HG02981 (cell line): Measurements from ENCODE around the gene JAG2.

Experiments
- ATAC-seq: cut with Tn5 transposase; IDR thresholded peaks from one replicate; pipeline ENCODE4 v1.9.1; 2021; ENCODE audit warnings: mild to moderate bottlenecking, moderate library complexity; ENCODE audit not compliant: unreplicated experiment

Gene JAG2

DNA sequence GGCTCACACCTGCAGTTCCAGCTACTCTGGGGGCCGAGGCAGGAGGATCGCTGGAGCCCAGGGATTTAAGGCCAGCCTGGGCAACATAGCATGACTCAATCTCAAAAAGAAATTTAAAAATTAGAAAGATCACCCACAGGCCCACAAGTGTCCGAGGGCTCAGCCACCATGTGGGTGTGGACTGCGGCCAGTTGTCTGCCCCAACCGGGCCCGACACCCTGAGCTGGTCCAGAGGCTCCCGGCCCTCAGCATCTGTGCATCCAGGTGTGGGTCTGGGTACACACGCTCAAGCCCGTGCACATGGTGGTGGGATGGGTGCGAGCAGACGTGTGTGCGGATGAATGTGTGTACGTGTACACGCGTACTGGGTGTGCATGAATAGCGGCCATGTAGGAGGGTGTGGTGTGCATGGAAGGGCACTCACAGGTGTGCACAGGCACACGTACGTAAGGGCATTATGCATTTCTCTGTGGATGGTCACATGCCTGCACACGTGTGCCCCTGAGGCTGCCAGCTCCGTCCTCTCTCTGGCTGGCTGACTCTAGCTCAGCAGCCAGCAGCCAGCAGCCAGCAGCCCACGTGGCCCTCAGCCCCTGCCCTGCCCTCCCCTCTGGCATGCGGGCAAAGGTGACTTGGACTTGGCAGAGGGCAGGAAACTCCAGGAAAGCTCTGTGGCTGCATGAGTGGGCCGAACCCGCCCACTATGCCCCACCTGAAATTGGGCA, 35.8 kb upstream of the JAG2 start:
- ATAC-seq, result no peak

DNA sequence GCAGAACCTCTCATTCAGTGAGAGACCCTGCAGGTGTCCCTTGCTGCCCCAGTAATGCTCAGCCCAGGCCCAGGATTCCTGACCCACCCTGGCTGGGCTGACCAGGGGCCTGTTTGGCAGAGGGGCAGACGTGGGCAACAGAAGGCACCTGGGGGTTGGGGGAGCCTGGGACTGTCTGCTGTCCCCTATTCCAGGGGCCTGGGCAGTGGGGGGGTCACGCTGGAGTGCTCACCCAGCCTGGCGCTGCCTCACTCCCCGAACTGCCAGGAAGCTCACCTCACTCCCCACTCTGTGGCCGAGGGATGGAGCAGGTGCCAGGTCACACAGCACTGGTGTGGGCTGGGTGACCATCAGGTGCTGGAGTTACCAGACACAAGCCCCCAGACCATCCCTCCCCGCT, 35.1 kb upstream of the JAG2 start:
- ATAC-seq, result no peak

DNA sequence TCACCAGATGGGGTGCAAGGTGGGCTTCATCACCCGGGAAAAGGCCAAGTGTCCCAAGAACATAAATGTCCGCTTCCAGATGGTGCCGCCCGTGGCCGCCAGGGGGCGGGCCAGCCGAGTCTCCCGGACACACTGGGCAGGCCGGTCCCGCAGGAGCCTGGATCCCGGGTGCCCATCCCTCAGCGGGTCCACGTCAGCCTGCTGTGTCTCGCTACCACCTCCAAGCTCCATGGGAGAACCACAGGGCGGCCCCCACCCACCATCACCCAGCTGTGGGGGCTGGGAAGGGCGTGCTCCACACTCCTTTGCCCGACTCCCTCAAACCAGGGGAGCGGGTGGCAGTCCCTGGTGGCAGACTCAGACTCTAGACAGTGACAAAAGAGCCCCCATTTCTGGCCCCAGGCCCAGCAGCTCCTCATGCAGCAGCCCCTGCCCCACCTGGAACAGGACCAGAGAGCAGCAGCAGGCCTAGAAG, 34.5 kb upstream of the JAG2 start:
- no peak for ATAC-seq

DNA sequence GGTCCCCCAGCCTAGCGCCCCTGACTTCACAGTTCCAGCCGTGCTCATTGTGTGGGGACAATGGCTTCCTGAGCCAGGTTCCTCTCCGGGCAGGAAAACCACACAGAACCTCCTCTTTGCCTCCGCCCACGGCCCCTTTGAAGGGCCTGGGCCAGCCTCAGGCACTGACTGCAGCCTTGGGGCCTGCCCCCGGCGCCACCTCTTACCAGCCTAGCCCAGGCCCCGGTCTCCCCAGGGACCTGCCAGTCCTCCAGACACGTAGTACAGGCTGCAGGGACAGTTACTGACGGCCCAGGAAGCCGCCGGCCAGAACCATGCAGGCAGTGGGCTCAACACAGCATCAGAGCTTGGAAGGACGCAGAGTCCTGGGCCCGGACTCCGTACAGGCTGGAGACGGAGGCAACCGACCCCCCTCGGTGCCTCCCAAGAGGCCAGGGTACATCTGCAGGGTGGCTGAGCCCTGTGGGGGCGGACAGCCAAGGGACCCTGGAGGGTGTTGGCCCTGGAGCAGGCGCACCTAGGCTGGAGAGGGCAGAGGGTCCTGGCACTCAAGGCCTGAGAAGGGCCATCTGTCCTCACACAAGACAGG, 33.4 kb upstream of the JAG2 start:
- no peak for ATAC-seq

DNA sequence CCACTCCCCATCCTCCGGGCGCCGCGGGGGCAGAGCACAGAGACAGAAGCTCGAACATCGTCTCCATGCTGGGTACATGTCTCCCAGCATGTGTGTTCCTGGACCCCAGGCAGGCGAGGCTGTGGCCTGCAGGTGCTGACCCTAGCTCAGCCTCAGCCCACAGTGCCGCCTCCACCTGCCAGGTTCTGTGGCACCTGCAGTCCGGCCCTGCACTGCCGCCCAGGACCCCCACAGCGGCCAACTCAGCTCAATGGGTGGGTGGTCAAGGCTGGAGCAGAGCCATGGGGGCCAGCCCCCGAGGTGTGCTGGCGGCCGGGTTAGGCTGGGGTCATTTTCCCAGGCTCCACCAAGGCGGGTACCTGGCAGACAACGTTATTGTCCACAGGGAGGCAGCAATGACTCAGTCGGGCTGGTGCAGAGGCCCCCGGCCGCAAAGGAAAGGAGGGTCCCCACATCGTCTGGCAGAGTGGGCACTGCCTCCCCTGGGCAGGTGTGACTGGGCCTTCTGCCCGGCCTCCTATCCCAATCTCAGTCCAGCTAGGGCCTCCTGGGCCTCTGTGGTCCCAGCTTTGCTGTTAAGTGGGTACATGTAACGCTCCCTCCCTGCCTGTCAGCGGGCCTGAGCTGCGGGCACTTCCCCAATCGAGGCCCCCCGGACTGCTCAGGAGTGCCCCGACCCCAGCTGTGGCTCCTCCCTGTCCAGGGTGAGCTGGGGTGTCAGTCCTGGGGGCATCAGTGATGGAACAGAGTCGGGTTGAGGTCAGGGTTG, 32.8 kb upstream of the JAG2 start:
- ATAC-seq, result no peak

DNA sequence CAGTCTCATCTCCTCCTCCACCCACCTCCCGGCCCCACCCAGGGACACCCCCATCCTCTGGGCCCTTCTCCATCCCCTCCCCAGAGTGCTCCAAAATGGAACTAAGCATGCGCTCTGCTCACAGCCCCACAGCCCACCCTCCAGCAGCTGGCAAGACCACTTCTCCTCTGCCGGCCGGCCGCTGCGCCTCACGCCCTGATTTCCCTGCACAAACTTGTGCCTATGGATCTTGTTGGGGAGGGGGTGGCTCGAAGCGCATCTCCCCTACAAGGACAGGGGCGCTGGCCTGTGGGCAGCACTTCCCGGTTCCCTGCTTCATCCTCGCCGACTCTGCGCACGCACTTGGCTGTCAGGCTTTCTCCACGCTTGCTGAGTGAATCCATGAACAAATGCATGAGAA, 32.1 kb upstream of the JAG2 start:
- ATAC-seq, result no peak

DNA sequence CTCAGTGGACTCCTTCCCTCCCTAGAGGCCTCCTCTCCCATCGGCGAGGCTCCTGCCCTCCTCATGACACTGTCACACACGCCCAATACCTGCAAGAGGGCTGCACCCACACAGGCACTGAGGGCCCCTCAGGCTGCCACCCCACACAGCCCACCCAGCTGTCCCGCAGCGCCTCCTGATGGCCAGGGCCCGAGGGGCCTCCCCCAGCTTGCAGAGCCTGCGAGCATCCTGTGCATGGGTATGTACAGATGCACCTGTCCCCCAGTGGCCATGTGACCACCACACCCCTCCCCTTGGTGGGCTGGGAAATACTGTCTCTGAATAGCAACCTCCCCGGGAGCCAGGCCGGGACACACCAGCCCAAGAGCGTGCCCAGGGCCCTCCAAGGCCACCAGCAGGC, 31.5 kb upstream of the JAG2 start:
- ATAC-seq, result no peak

DNA sequence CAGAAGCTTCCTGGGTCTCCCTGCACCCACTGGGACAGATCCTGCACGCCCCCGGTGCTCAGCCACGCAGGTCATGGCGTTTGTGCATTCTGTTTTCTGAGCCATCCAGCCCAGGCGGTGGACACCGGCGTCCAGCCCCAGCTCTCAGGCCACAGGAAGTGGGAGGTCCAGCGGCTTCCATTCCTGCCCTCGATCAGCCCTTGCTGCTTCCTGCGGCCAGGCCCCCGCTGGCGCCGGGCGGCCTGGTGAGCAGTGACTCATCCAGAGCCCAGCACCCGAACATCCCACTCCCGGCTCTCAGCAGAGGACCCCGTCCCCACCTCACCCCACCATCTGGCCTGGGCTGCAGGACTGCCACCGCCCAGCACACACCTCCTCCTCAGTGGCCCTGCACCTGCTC, 30.5 kb upstream of the JAG2 start:
- ATAC-seq, result no peak

DNA sequence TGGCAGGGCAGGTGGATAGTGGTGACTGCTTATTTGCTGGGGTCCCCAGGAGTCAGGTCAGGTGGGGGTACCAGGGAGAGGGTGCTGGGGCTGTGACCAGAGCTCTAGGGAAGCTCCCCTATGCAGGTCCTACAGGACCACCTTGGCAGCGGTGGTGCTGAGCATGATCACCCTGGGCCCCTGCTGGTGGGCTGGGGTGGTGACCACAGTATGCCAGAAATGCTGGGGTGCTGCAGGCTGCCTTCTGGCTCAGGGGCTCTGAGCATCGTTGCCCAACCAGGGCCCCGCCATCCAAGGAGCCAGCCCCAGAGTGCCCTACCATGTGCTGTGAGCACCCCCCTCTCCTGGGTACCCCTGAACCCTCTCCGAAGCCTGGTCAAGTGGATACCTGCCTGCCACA, 30.0 kb upstream of the JAG2 start:
- no peak for ATAC-seq

DNA sequence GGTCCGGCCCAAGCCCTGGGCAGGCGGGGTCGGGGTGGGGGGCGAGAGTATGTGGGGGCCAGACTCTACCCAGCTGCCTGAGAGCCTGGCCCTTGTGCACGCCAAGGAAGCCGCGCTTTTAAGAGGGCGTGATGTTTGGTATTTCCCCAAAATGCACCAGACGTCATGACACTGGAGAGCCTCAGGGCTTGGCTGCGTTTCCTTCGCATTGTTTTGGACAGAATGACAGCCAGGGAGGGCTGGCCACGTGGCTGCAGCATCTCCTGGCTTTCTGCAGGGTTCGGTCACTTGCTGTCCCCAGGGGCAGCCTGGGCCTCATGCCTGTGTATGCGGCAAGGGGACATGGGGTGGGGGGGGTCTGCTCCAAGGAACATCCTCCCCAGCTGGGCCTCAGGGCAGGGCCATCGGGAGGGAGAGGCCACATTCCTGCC, 28.6 kb upstream of the JAG2 start:
- no peak for ATAC-seq

DNA sequence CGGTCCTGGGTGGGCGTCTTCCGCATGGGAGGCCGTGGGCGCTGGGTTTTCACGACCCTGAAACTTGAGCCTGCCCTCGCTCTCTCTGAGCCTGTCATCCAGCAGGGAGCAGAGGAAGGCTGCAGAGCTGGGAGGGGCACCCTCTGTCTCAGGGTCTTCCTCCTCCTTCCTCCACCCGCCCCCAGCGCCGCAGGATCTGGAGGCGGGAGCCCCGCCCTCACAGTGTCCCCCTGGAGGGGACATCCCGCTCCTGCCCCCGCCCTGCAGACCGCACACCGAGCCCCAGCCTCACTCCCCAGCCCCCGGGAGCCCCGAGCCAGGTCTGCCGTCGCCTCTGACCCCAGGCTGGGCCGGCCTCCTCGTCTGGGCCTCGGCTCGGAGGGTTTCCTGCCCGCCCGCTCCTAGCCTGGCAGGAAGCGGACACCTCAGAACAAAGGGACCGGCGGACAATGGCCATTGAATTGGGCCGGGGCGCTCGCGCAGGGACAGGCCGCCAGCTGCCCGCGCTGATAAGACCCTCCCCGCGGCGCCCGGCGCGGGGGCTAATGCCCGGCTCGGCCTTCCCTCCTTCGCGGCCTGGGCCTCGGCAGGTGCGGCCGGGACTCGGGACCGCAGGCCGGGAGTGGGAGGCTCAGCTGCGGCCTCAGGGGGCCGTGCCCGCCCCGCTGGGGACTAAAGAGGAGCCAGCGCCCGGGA, 27.8 kb upstream of the JAG2 start:
- ATAC-seq, result no peak

DNA sequence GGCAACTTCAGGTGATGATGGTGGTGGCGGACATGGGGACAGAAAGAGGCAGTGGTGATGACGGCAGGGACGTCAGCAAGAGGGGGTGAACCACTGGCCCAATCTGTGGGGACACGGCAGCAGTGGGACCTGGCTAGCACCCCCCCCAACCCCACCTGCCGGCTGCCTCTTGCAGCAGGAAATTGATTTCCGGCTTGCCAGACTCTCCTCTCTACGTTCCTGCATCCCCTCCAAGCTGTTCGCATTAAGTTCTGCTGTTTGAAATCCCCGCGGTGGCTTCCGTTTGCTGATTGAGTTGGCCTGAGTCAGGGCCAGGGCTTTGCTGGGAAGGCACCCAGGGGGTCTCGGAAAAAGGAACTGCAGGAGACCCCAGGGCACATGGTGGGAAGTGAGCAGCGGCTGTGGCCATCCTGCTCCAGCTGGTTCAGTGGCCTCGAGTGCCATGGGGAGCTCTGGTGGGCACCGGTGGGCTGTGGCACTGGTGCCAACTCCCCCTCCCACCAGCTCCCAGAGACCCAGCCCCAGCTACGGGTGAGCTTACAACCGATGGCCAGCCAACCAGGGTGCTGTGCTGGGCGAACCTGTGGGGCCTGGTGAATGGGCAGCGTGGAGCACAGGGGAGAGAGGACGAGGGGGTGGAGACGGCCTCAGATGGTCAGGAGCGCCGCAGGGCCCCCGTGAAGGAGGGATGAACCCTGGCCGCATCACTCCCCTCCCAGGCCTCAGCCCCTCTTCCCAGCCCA, 27.1 kb upstream of the JAG2 start:
- no peak for ATAC-seq

DNA sequence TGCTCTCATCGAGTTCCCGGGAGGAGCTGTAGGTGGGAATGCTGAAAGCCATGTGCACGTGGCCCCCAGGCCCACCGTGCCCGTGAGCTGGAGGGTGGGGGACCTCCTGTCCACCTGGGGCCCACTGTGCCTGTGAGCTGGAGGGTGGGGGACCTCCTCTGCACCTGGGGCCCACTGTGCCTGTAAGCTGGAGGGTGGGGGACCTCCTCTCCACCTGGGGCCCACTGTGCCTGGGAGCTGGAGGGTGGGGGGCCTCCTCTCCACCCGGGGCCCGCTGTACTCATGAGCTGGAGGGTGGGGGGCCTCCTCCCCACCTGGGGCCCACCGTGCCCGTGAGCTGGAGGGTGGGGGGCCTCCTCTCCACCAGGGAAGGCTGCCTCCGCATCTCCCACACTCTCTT, 26.5 kb upstream of the JAG2 start:
- no peak for ATAC-seq

DNA sequence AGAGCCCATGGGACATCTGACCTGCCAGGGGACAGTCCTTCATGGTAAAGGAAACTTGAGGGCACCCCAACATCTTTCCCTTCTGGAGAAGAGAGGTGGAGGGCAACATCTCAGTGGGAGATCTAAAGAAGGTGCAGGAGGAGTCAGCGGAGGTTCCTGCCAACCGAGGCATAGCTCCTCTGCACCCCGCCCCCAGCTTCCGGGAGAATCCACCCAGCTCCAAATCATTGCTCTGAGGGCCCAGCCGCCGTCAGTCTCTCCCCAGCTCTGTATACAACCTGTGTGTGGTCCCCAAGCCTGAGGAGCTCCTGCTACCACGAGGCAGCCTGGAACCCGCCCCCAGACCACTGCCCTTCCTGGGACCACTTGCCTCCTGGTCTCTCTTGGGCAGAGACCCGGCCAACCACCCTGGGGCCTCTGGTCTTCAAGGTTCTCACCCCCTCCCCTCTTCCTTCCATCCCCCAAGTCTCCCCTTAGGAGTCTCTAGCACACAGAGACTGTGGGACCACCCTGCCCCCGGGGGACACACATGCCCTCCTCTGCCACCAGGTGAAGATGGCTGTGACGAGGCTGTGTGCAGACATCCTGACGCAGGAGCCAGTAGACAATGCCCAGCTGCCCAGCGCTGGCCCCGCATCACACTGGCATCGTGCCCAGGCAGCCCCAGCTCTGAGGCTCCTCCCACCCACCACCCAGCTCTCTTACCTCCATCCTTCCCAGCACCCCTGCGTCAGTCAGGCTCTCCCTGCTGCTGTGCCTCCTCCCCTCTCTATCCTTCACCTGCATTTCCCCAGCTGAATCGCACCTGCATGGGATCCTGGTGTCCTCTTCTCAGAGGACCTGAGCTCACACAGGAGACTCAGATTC, 25.6 kb upstream of the JAG2 start:
- ATAC-seq, result no peak

DNA sequence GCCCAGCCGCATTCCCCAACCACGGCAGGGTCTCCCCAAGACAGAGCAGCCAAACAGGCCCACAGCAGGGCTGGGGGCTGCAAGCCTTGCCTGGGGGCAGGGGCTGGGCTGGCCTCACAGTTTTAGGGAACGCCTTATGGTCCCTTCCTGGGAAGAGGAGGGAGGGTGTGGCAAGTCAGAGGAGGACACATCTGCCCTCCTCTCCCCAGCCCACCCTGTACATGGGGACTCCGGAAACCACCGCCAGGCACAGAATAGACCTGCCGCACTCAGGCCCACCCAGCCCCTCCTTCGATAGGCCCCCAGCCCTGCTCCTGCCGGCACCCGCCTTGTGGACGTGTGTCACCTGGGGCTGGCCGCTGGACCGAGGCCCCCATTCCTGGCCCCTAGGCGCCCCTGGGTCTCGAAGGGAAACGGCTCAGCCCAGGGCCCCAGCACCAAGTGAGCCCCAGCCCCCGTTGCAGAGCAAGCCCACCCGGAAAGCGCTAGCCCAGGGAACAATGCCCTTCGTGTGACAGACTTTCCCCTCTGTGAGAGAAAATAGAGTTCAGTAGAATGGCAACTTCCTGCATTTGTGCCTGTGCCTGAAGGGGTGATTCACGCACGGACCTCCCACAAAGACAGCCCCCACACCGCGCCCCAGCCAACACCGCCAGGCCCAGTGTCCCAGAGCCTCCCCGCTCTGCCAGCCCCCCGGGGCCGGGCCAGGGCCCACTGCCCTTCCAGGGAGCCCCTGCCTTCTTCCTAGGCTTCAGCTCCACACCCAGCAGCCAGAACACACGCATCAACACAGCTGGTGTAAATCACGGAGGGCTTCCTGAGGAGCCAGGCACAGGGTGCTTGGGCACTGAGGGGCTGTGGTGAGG, 24.5 kb upstream of the JAG2 start:
- ATAC-seq, result no peak

DNA sequence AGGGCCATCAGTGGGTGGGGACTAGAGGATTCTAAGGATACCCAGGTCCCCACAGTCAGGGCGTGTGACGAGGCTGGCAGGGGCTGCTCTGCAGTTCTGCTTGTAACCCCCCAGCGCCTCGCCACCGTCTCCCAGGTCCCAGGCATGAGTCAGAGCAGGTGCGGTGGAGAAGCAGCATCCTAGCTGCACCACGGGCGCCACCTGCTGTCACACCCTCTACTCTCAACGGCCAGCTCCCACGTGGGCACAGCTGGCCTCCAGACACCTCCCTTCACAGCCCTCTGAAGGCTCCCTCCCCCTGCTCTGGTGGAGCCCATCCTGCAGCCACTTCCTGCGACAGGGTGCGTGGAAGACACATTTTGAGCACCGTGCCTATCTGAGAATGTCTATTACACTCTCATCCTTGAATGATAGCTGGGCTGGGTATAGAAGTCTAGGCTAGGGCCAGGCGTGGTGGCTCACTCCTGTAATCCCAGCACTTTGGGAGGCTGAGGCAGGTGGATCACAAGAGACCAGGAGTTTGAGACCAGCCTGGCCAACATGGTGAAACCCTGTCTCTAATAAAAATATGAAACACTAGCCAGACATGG, 19.5 kb upstream of the JAG2 start:
- ATAC-seq, result no peak

DNA sequence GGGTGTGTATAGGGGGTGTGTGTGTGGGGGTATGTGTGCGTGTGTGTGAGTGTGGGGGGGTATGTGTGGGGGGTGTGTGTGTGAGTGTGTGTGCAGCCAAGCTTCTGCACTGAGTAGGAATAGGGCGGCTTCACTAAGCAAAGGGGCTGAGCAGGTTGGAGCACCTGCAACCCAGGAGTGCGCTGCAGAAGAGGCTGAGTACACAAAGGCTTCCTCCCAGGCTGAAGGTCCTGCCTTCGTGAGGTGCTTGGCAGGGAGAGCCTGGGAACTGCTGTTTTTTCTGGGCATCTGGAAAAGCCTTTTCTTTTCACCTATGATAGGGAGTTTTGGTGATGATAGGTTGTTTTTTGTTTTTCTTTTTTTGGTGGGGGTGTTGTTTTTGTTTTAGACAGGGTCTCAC, 18.5 kb upstream of the JAG2 start:
- no peak for ATAC-seq

DNA sequence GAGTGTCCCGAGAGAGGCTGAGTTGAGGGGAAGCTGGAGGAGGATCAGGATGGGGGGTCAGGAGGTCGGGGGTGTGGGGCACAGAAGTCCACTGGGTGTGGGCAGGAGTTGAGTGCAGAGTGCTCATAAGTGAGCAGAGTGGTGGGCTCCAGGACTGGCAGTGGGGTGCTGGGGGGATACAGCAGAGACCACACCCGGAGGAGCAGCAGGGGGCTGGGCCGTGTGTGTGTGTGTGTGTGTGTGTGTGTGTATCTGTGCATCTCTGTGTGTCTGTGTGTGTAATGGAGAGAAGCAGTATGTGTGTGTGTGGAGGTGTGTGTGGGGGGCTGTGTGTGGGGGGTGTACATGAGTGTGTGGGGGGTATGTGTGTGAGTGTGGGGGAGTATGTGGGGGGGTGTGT, 17.4 kb upstream of the JAG2 start:
- no peak for ATAC-seq

DNA sequence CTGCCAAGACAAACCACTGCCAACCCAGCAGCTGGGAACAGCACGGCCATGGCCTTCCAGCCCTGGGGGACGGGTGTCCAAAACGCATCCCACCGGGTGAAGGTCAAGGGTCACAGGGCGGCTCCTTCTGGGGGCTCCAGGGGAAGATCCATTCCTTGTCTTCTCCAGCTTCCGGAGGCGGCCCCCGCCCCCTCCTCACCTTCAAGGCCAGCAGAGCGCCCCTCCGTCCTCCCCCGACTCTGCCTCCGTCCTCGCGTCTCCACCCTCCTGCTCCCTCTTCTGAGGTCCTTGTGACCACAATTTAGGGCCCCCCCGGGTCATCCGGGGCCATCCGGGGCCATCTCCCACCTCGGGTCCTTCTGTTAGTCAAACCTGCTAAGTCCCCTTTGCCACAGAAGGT, 16.4 kb upstream of the JAG2 start:
- ATAC-seq, result no peak
